Parathyroid adenoma (tissue), 2 donors: ENCODE data around the gene MT1X.

ENCODE experiments used
- H2AFZ ChIP-seq: fragments of 300-600 bp; sonication (generic); one replicate; pipeline ENCODE4 v1.7.0; 2017; ENCODE audit warnings: antibody characterized with exemption, mild to moderate bottlenecking
- H3K27ac ChIP-seq: fragments of 300-600 bp; sonication (generic); one replicate; pipeline ENCODE4 v1.7.0; 2017
- H3K27me3 ChIP-seq: fragments of 300-600 bp; sonication (generic); one replicate; pipeline ENCODE4 v1.7.0; 2017; ENCODE audit warnings: low read length; ENCODE audit not compliant: control insufficient read depth, insufficient read depth
- H3K36me3 ChIP-seq: fragments of 300-600 bp; sonication (generic); one replicate; pipeline ENCODE4 v1.7.0; 2017; ENCODE audit warnings: low read length; ENCODE audit not compliant: control insufficient read depth, insufficient read depth
- H3K4me1 ChIP-seq: fragments of 300-600 bp; sonication (generic); one replicate; pipeline ENCODE4 v1.7.0; 2017; ENCODE audit warnings: control low read depth
- H3K4me2 ChIP-seq: fragments of 300-600 bp; sonication (generic); one replicate; pipeline ENCODE4 v1.7.0; 2017; ENCODE audit warnings: low read length
- H3K4me3 ChIP-seq: fragments of 300-600 bp; sonication (generic); one replicate; pipeline ENCODE4 v1.7.0; 2017; ENCODE audit warnings: low read depth, low read length
- H3K79me2 ChIP-seq: fragments of 300-600 bp; sonication (generic); one replicate; pipeline ENCODE4 v1.7.0; 2017; ENCODE audit warnings: control low read depth
- H3K9ac ChIP-seq: fragments of 300-600 bp; sonication (generic); one replicate; pipeline ENCODE4 v1.7.0; 2017; ENCODE audit warnings: mild to moderate bottlenecking
- H3K9me3 ChIP-seq: fragments of 300-600 bp; sonication (generic); one replicate; pipeline ENCODE4 v1.7.0; 2017; ENCODE audit warnings: low read length; ENCODE audit not compliant: control insufficient read depth
- CTCF ChIP-seq: fragments of 300-600 bp; sonication (generic); IDR thresholded peaks from one replicate; pipeline ENCODE4 v1.7.0; 2017; ENCODE audit warnings: antibody characterized with exemption, mild to moderate bottlenecking
- donor health status: primary hyperparathyroidism.

The MT1X gene

GRCh38 chr16:56689171-56689570 is 6.9 kb downstream of the MT1X start:
- Histone ChIP-seq H3K79me2 (no peaks in the 10 kb centered on the region), H3K36me3 (no peaks in the 10 kb centered on the region), H2AFZ (no peak overlapping the region), H3K4me2 (no peak overlapping the region), H3K4me3 (no peak overlapping the region), H3K9ac (no peak overlapping the region), H3K27me3 (no peaks in the 10 kb centered on the region), H3K4me1 (peaks cover 11% of the 10 kb centered on the region), H3K9me3 (no peaks in the 10 kb centered on the region), H3K27ac (no peak overlapping the region)
- TF ChIP-seq CTCF = no peak

DNA sequence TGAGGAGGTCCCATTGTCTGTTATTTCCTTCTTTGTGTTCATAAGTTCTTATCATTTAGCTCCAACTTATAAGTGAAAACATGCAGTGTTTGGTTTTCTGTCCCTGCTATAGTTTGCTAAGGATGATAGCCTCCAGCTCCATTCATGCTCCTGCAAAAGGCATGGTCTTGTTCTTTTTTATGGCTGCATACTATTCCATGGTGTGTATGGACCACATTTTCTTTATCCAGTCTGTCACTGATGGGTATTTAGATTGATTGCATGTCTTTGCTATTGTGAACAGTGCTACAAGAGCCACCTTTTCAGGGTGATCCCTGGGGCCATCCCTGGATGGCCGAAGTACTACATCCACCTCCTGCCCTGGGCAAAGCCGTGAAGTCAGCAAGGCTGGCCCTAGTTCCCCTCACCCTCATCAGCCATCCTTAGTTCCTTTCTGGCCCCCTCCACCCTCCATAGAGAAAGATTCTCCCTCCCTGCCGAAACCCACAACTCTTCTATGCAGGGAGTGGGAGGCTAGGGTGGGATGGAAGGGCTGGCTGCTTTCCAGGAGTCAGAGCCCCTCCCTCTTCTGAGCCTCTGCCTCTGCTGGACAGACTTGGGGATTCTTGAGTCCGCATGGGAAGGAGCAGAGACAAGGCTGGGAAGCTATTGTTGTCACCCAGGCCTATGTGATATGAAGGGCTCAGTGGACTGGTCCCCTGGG is 8.3 kb downstream of the MT1X start:
- H3K27ac ChIP-seq = no peak overlapping the region
- no peak for TF ChIP-seq CTCF

DNA sequence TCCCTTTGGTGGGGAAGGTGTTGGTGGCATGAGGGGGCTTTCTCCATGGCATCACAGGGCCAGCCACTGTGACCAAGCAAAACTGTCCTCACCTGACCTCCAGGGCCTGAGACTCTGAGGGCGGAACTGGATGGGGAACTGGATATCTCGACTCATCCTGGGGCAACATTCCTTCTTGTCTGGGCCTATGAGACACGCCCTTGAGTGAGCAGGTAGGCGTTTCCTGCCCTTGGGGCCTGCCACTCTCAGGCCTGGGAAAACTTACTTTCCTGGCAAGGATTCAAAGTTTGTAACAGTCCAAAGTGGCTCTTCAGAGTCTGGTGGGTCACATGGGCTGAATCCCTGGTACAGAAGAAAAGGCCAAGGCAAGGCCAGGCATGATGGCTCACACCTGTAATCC is 9.6 kb downstream of the MT1X start:
- H3K4me3 ChIP-seq = no peak overlapping the region
- peaks cover 5% of the 10 kb centered on the region for H3K4me1 ChIP-seq
- H3K36me3 ChIP-seq = no peaks in the 10 kb centered on the region
- H3K9me3 ChIP-seq = no peaks in the 10 kb centered on the region
- H3K27ac ChIP-seq = peak overlapping the region; percentile 61
- TF ChIP-seq CTCF = no peak
- H3K27me3 ChIP-seq = no peaks in the 10 kb centered on the region
- H3K4me2 ChIP-seq = no peak overlapping the region
- peak overlapping the region; percentile 57 for H2AFZ ChIP-seq
- H3K79me2 ChIP-seq = no peaks in the 10 kb centered on the region
- no peak overlapping the region for H3K9ac ChIP-seq

More for the DNA sequence above, 8.3 kb downstream of the MT1X start:
- H3K9me3 ChIP-seq = no peaks in the 10 kb centered on the region
- H3K36me3 ChIP-seq = no peaks in the 10 kb centered on the region
- H3K79me2 ChIP-seq = no peaks in the 10 kb centered on the region
- no peak overlapping the region for H3K4me2 ChIP-seq
- H3K27me3 ChIP-seq = no peaks in the 10 kb centered on the region
- no peak overlapping the region for H3K4me3 ChIP-seq
- no peak overlapping the region for H2AFZ ChIP-seq
- peaks cover 5% of the 10 kb centered on the region for H3K4me1 ChIP-seq
- H3K9ac ChIP-seq = no peak overlapping the region

GRCh38 chr16:56695246-56695645 is 13.0 kb downstream of the MT1X start:
- H2AFZ ChIP-seq = no peak overlapping the region
- H3K27ac ChIP-seq = no peak overlapping the region
- H3K4me2 ChIP-seq = no peak overlapping the region
- H3K4me1 ChIP-seq = peaks cover 5% of the 10 kb centered on the region
- no peaks in the 10 kb centered on the region for H3K36me3 ChIP-seq
- TF ChIP-seq CTCF = no peak
- no peaks in the 10 kb centered on the region for H3K27me3 ChIP-seq
- no peak overlapping the region for H3K9ac ChIP-seq
- H3K9me3 ChIP-seq = no peaks in the 10 kb centered on the region
- H3K79me2 ChIP-seq = no peaks in the 10 kb centered on the region
- no peak overlapping the region for H3K4me3 ChIP-seq
